ENCODE data around the gene GARIN5B.

GARIN5B gene

GRCh38 chr19:55308281-55308680, 54.8 kb downstream of the GARIN5B start:
- H3K36me3 ChIP-seq (ENCODE audit: low read depth): peaks cover 11% of the 10 kb centered on the region

GRCh38 chr19:55306712-55307111, 56.3 kb downstream of the GARIN5B start:
- TF ChIP-seq CTCF (IDR thresholded peaks at IDR 0.05; ENCODE audit: poor library complexity, severe bottlenecking): no peak
- H3K27me3 ChIP-seq (ENCODE audit: insufficient read depth, poor library complexity, severe bottlenecking): no peaks in the 10 kb centered on the region
- no peaks in the 10 kb centered on the region for H3K4me1 ChIP-seq (ENCODE audit: insufficient read depth, poor library complexity, severe bottlenecking)
- DNase-seq (ENCODE audit: low spot score): no peak
- ATAC-seq (ENCODE audit: low read depth): no peak
- peaks cover 11% of the 10 kb centered on the region for H3K36me3 ChIP-seq (ENCODE audit: low read depth)
- H3K4me3 ChIP-seq (ENCODE audit: severe bottlenecking): no peak overlapping the region
- no peaks in the 10 kb centered on the region for H3K9me3 ChIP-seq (ENCODE audit: severe bottlenecking)
- H3K27ac ChIP-seq (ENCODE audit: poor library complexity, severe bottlenecking): no peak overlapping the region

More at GRCh38 chr19:55308281-55308680, 54.8 kb downstream of the GARIN5B start:
- Histone ChIP-seq H3K9me3 (ENCODE audit: severe bottlenecking) (no peaks in the 10 kb centered on the region), H3K4me1 (ENCODE audit: insufficient read depth, poor library complexity, severe bottlenecking) (no peaks in the 10 kb centered on the region), H3K27me3 (ENCODE audit: insufficient read depth, poor library complexity, severe bottlenecking) (no peaks in the 10 kb centered on the region), H3K27ac (ENCODE audit: poor library complexity, severe bottlenecking) (no peak overlapping the region), H3K4me3 (ENCODE audit: severe bottlenecking) (no peak overlapping the region)
- DNase-seq (ENCODE audit: low spot score): no peak
- no peak for ATAC-seq (ENCODE audit: low read depth)
- no peak for TF ChIP-seq CTCF (IDR thresholded peaks at IDR 0.05; ENCODE audit: poor library complexity, severe bottlenecking)

GRCh38 chr19:55305983-55306562, 57.0 kb downstream of the GARIN5B start:
- Histone ChIP-seq H3K27me3 (ENCODE audit: insufficient read depth, poor library complexity, severe bottlenecking) (no peaks in the 10 kb centered on the region), H3K9me3 (ENCODE audit: severe bottlenecking) (no peaks in the 10 kb centered on the region), H3K36me3 (ENCODE audit: low read depth) (peaks cover 11% of the 10 kb centered on the region), H3K27ac (ENCODE audit: poor library complexity, severe bottlenecking) (no peak overlapping the region), H3K4me1 (ENCODE audit: insufficient read depth, poor library complexity, severe bottlenecking) (no peaks in the 10 kb centered on the region), H3K4me3 (ENCODE audit: severe bottlenecking) (no peak overlapping the region)
- ATAC-seq (ENCODE audit: low read depth): no peak
- no peak for TF ChIP-seq CTCF (IDR thresholded peaks at IDR 0.05; ENCODE audit: poor library complexity, severe bottlenecking)
- DNase-seq (ENCODE audit: low spot score): no peak

- H3K4me1 ChIP-seq (ENCODE audit: insufficient read depth, poor library complexity, severe bottlenecking): no peaks in the 10 kb centered on the region
- H3K36me3 ChIP-seq (ENCODE audit: low read depth): peaks cover 11% of the 10 kb centered on the region
- ATAC-seq (ENCODE audit: low read depth) (0 out of 3 replicates have a peak, but pooled peaks have one; percentile 45), DNase-seq (ENCODE audit: low spot score) (no peak)
- TF ChIP-seq CTCF (IDR thresholded peaks at IDR 0.05; ENCODE audit: poor library complexity, severe bottlenecking): no peak
- no peaks in the 10 kb centered on the region for H3K9me3 ChIP-seq (ENCODE audit: severe bottlenecking)
- no peaks in the 10 kb centered on the region for H3K27me3 ChIP-seq (ENCODE audit: insufficient read depth, poor library complexity, severe bottlenecking)
- H3K27ac ChIP-seq (ENCODE audit: poor library complexity, severe bottlenecking): no peak overlapping the region
- H3K4me3 ChIP-seq (ENCODE audit: severe bottlenecking): no peak overlapping the region
These were observed 57.6 kb downstream of the GARIN5B start for GRCh38 chr19:55305491-55305890.

- H3K4me3 ChIP-seq (ENCODE audit: severe bottlenecking): no peak overlapping the region
- H3K27me3 ChIP-seq (ENCODE audit: insufficient read depth, poor library complexity, severe bottlenecking): no peaks in the 10 kb centered on the region
- no peak for TF ChIP-seq CTCF (IDR thresholded peaks at IDR 0.05; ENCODE audit: poor library complexity, severe bottlenecking)
- peaks cover 11% of the 10 kb centered on the region for H3K36me3 ChIP-seq (ENCODE audit: low read depth)
- H3K4me1 ChIP-seq (ENCODE audit: insufficient read depth, poor library complexity, severe bottlenecking): no peaks in the 10 kb centered on the region
- no peak for ATAC-seq (ENCODE audit: low read depth)
- H3K27ac ChIP-seq (ENCODE audit: poor library complexity, severe bottlenecking): no peak overlapping the region
- H3K9me3 ChIP-seq (ENCODE audit: severe bottlenecking): no peaks in the 10 kb centered on the region
- DNase-seq (ENCODE audit: low spot score): no peak
These were observed 58.1 kb downstream of the GARIN5B start for GRCh38 chr19:55304980-55305379.

Data from RWPE2 (cell line).